ENCODE data around the gene NUP85.

The NUP85 gene

DNA sequence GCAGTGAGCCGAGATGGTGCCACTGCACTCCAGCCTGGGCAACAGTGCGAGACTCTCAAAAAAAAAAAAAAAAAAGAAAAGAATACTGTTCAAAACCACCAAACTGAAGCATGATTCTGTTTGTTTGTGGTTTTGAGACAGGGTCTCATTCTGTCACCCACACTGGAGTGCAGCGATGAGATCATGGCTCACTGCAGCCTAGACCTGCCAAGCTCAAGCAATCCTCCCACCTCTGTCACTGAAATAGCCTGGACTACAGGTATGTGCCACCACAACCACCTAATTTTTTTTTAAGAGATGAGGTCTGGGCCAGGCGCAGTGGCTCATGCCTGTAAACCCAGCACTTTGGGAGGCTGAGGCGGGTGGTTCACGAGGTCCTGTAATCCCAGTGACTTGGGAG lies 27.0 kb upstream of the NUP85 start:
- no peak overlapping the region for H3K27ac ChIP-seq (ENCODE audit: low read depth, low read length)
- H3K27me3 ChIP-seq (ENCODE audit: insufficient read depth, low read length) = no peaks in the 10 kb centered on the region
- peaks cover 82% of the 10 kb centered on the region for H3K79me2 ChIP-seq (ENCODE audit: control insufficient read depth, insufficient read depth, low read length, unreplicated experiment)
- H3K36me3 ChIP-seq (ENCODE audit: insufficient read depth, low read length) = peaks cover 14% of the 10 kb centered on the region
- H3K4me1 ChIP-seq (ENCODE audit: control insufficient read depth, insufficient read depth, low read length, unreplicated experiment) = peaks cover 3% of the 10 kb centered on the region
- no peak overlapping the region for H3K4me3 ChIP-seq (ENCODE audit: low read depth, low read length)
- H2AFZ ChIP-seq (ENCODE audit: low read length, unreplicated experiment) = no peak overlapping the region

GRCh38 chr17:75181110-75181509 lies 24.4 kb upstream of the NUP85 start:
- Histone ChIP-seq H3K27ac (ENCODE audit: low read depth, low read length) (no peak overlapping the region), H3K4me3 (ENCODE audit: low read depth, low read length) (peak overlapping the region; percentile 97), H2AFZ (ENCODE audit: low read length, unreplicated experiment) (no peak overlapping the region), H3K4me1 (ENCODE audit: control insufficient read depth, insufficient read depth, low read length, unreplicated experiment) (peaks cover 3% of the 10 kb centered on the region), H3K36me3 (ENCODE audit: insufficient read depth, low read length) (peaks cover 5% of the 10 kb centered on the region; the same call in 1 of the 2 replicates), H3K27me3 (ENCODE audit: insufficient read depth, low read length) (no peaks in the 10 kb centered on the region), H3K79me2 (ENCODE audit: control insufficient read depth, insufficient read depth, low read length, unreplicated experiment) (peaks cover 61% of the 10 kb centered on the region)

- H3K27ac ChIP-seq (ENCODE audit: low read depth, low read length) = peak overlapping the region; percentile 94
- H3K4me1 ChIP-seq (ENCODE audit: control insufficient read depth, insufficient read depth, low read length, unreplicated experiment) = peaks cover 3% of the 10 kb centered on the region
- H3K79me2 ChIP-seq (ENCODE audit: control insufficient read depth, insufficient read depth, low read length, unreplicated experiment) = peaks cover 54% of the 10 kb centered on the region
- H3K27me3 ChIP-seq (ENCODE audit: insufficient read depth, low read length) = no peaks in the 10 kb centered on the region
- H3K4me3 ChIP-seq (ENCODE audit: low read depth, low read length) = peak overlapping the region; percentile 97
- H2AFZ ChIP-seq (ENCODE audit: low read length, unreplicated experiment) = no peak overlapping the region
- H3K36me3 ChIP-seq (ENCODE audit: insufficient read depth, low read length) = peaks cover 5% of the 10 kb centered on the region; the same call in 1 of the 2 replicates
These were observed 23.7 kb upstream of the NUP85 start for GRCh38 chr17:75181608-75182318.

- peaks cover 5% of the 10 kb centered on the region; the same call in 1 of the 2 replicates for H3K36me3 ChIP-seq (ENCODE audit: insufficient read depth, low read length)
These were observed 23.2 kb upstream of the NUP85 start for GRCh38 chr17:75182319-75182568.

DNA sequence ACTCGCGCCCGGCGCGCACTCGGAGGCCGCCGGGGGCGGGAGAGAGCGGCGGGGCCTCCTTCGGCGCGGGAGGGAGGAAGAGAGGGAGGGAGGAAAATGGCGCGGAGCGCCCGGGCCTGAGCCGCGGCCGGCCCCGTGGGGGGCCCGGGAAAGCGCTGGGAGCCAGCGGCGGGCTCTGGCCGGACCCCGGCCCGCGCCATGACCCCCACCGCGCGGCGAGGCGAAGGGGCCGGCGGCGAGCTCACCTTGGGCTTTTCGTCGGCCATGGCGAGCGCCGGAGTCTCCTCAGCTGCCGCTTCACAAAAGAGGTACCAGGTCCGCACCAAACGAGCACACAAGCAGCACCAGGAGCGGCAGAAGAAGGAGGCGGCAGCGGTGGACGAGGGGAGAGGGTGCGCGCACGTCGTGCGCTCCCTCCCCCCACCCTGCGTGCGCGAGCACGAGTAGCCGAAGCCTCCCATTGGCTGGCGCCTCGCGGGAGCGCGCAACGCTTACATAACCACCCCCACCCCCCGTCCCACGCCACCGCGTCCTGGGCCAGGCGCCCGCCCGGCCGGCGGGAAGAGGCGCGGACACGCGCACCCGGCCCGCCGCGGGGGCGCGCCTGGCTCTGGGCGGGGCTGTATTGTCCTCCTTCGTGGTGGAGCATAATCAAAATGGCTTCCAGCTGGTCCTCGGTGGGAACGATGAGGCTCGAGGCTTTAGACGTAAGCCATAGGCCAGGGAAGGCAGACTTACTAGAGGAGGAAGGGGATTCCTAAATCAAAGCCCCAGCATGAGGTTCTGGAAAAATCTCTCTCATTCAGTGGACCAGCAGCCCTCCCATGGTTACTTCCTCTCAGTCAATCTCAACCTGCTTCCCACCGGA lies 22.7 kb upstream of the NUP85 start, which contains the start of gene SUMO2:
Gene SUMO2, minus strand, starts transcription at position 391 of the 868 bp plus-strand sequence. Its CDS starts 125 bp downstream, at position 266.
- peak within 1 kb of the TSS; percentile 94 for H2AFZ ChIP-seq (ENCODE audit: low read length, unreplicated experiment)
- peaks cover 3% of the 10 kb centered on the region for H3K4me1 ChIP-seq (ENCODE audit: control insufficient read depth, insufficient read depth, low read length, unreplicated experiment)
- H3K27me3 ChIP-seq (ENCODE audit: insufficient read depth, low read length) = no peaks in the 10 kb centered on the region
- peak within 1 kb of the TSS; percentile 94 for H3K27ac ChIP-seq (ENCODE audit: low read depth, low read length)
- H3K79me2 ChIP-seq (ENCODE audit: control insufficient read depth, insufficient read depth, low read length, unreplicated experiment) = peaks cover 46% of the 10 kb centered on the region
- H3K4me3 ChIP-seq (ENCODE audit: low read depth, low read length) = peak within 1 kb of the TSS; percentile 97
- peaks cover 5% of the 10 kb centered on the region; the same call in 1 of the 2 replicates for H3K36me3 ChIP-seq (ENCODE audit: insufficient read depth, low read length)

More at GRCh38 chr17:75182319-75182568, 23.2 kb upstream of the NUP85 start:
- H3K79me2 ChIP-seq (ENCODE audit: control insufficient read depth, insufficient read depth, low read length, unreplicated experiment) = peaks cover 51% of the 10 kb centered on the region
- peaks cover 3% of the 10 kb centered on the region for H3K4me1 ChIP-seq (ENCODE audit: control insufficient read depth, insufficient read depth, low read length, unreplicated experiment)
- no peaks in the 10 kb centered on the region for H3K27me3 ChIP-seq (ENCODE audit: insufficient read depth, low read length)
- H3K4me3 ChIP-seq (ENCODE audit: low read depth, low read length) = peak overlapping the region; percentile 97
- no peak overlapping the region for H2AFZ ChIP-seq (ENCODE audit: low read length, unreplicated experiment)
- peak overlapping the region; percentile 94 for H3K27ac ChIP-seq (ENCODE audit: low read depth, low read length)

- Histone ChIP-seq H2AFZ (ENCODE audit: low read length, unreplicated experiment) (no peak overlapping the region), H3K36me3 (ENCODE audit: insufficient read depth, low read length) (peaks cover 2% of the 10 kb centered on the region; the same call in 1 of the 2 replicates), H3K4me1 (ENCODE audit: control insufficient read depth, insufficient read depth, low read length, unreplicated experiment) (peaks cover 5% of the 10 kb centered on the region), H3K4me3 (ENCODE audit: low read depth, low read length) (no peak overlapping the region), H3K27ac (ENCODE audit: low read depth, low read length) (no peak overlapping the region), H3K79me2 (ENCODE audit: control insufficient read depth, insufficient read depth, low read length, unreplicated experiment) (peaks cover 33% of the 10 kb centered on the region), H3K27me3 (ENCODE audit: insufficient read depth, low read length) (no peaks in the 10 kb centered on the region)
These were observed 21.2 kb upstream of the NUP85 start for GRCh38 chr17:75183999-75184884.

DNA sequence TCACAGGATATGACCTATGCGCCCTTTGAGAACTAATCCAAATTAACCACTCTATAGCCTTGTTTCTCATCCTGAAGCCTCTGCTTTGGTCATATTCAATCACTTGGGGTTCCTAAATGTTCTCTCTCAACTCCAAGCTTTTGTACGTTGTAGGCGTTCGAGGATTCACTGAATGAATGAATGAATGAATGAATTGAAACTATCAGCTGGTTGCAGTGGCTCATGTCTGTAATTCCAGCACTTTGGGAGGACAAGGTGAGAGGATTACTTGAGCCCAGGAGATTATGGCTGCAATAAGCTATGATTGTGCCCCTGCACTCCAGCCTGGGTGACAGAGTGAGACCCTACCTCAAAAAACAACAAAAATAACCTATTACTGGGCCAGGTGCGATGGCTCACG lies 16.9 kb upstream of the NUP85 start:
- Histone ChIP-seq H3K79me2 (ENCODE audit: control insufficient read depth, insufficient read depth, low read length, unreplicated experiment) (no peaks in the 10 kb centered on the region), H3K27ac (ENCODE audit: low read depth, low read length) (no peak overlapping the region), H3K36me3 (ENCODE audit: insufficient read depth, low read length) (no peaks in the 10 kb centered on the region), H3K27me3 (ENCODE audit: insufficient read depth, low read length) (no peaks in the 10 kb centered on the region), H2AFZ (ENCODE audit: low read length, unreplicated experiment) (no peak overlapping the region), H3K4me3 (ENCODE audit: low read depth, low read length) (no peak overlapping the region), H3K4me1 (ENCODE audit: control insufficient read depth, insufficient read depth, low read length, unreplicated experiment) (peaks cover 5% of the 10 kb centered on the region)

- peaks cover 5% of the 10 kb centered on the region for H3K4me1 ChIP-seq (ENCODE audit: control insufficient read depth, insufficient read depth, low read length, unreplicated experiment)
- no peak overlapping the region for H3K4me3 ChIP-seq (ENCODE audit: low read depth, low read length)
- H3K27ac ChIP-seq (ENCODE audit: low read depth, low read length) = no peak overlapping the region
- H3K36me3 ChIP-seq (ENCODE audit: insufficient read depth, low read length) = no peaks in the 10 kb centered on the region
- no peaks in the 10 kb centered on the region for H3K27me3 ChIP-seq (ENCODE audit: insufficient read depth, low read length)
- H3K79me2 ChIP-seq (ENCODE audit: control insufficient read depth, insufficient read depth, low read length, unreplicated experiment) = no peaks in the 10 kb centered on the region
- no peak overlapping the region for H2AFZ ChIP-seq (ENCODE audit: low read length, unreplicated experiment)
These were observed 13.9 kb upstream of the NUP85 start for GRCh38 chr17:75191584-75191983.

- no peaks in the 10 kb centered on the region for H3K4me1 ChIP-seq (ENCODE audit: control insufficient read depth, insufficient read depth, low read length, unreplicated experiment)
- H2AFZ ChIP-seq (ENCODE audit: low read length, unreplicated experiment) = no peak overlapping the region
- no peaks in the 10 kb centered on the region for H3K79me2 ChIP-seq (ENCODE audit: control insufficient read depth, insufficient read depth, low read length, unreplicated experiment)
- no peaks in the 10 kb centered on the region for H3K27me3 ChIP-seq (ENCODE audit: insufficient read depth, low read length)
- H3K27ac ChIP-seq (ENCODE audit: low read depth, low read length) = no peak overlapping the region
- no peak overlapping the region for H3K4me3 ChIP-seq (ENCODE audit: low read depth, low read length)
- H3K36me3 ChIP-seq (ENCODE audit: insufficient read depth, low read length) = no peaks in the 10 kb centered on the region
These were observed 10.6 kb upstream of the NUP85 start for GRCh38 chr17:75194879-75195278.

- Histone ChIP-seq H3K79me2 (ENCODE audit: control insufficient read depth, insufficient read depth, low read length, unreplicated experiment) (no peaks in the 10 kb centered on the region), H3K27me3 (ENCODE audit: insufficient read depth, low read length) (no peaks in the 10 kb centered on the region)
These were observed 5.4 kb upstream of the NUP85 start for GRCh38 chr17:75199886-75200618.

More at GRCh38 chr17:75199886-75200618, 5.4 kb upstream of the NUP85 start:
- H3K36me3 ChIP-seq (ENCODE audit: insufficient read depth, low read length) = no peaks in the 10 kb centered on the region
- no peak overlapping the region for H3K27ac ChIP-seq (ENCODE audit: low read depth, low read length)
- peaks cover 4% of the 10 kb centered on the region for H3K4me1 ChIP-seq (ENCODE audit: control insufficient read depth, insufficient read depth, low read length, unreplicated experiment)
- no peak overlapping the region for H3K4me3 ChIP-seq (ENCODE audit: low read depth, low read length)
- H2AFZ ChIP-seq (ENCODE audit: low read length, unreplicated experiment) = no peak overlapping the region
